ENCODE results near the gene KIF19.

KIF19 gene

GRCh38 chr17:74362810-74363498 is 36.9 kb downstream of the KIF19 start:
- DNase-seq, result peak; percentile 71

DNA sequence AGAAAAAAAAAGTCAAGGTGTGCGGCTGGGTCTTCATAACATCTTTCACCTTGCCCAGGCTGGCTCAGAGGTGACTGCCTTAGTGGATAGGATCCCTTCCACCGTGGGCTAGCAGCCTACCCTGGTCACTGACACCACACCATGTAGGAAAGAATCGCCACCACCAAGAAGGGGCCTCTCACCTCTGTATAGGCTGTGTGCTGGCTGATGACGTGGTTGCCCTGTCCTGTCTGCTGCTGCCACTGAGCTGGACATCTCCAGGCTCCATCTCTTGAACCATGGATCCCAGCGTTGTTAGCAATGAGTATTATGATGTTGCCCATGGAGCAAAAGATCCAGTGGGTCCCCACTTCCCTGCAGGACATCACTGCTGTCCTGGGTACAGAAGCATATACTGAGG is 41.2 kb downstream of the KIF19 start, which contains the start of gene GPR142:
GPR142 (plus strand) TSS at position 301 of the 400 bp plus-strand sequence. CDS start 2,035 bp downstream, outside the sequence.
- no peak for DNase-seq

DNA sequence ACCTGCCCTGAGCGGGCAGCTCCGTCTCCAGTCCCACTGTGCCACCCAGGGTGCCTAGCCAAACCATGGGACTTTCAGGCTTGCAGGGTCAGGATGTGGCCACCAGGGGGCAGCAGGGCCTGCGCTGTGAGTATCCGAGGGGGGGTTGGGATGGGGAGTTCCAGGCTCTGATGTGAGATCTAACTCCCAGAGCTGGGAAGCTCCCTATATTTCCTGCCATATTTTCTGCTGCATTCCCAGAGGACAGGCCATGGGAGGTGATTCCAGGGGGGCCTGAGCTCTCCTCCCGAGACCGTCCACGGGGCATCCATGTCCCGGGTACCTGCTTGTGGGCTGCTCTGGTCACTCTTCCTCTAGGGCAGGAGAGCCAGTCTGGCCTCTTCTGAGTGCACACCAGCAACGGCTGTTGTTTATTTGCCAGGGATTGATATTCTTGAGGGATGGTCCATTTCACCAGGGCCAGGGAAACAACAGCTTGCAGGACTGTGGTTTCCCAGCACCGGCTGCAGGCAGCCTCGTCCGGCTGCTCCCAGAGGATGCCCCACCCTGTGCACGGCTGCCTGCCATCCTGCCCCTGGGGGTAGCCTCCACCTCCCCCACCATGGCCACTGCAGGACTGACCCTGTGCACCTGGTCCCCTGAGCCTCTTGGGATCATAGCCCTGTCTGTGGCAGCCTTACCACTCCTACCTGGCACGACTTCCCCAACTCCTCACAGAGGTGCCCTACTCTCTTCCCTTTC is 42.5 kb downstream of the KIF19 start:
- peak; percentile 84 for DNase-seq

DNA sequence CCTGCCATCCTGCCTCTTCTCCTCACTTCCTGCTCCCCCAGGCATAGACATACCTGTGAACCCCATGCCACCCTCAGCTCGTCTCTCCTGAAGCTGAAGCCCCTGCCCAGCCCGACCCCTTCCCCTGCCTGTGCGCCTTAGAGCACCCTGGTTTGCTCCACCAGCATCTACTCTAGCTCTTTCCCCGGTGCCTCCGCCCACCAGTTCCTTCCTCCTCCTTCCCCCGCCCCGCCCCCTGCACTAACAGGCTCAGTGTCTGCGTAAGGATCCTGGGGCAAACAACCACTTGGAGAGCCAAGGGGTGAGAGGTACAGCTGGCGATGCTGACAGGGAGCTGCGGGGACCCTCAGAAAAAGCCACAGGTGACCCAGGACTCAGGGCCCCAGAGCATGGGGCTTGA is 43.2 kb downstream of the KIF19 start:
- no peak for DNase-seq

DNA sequence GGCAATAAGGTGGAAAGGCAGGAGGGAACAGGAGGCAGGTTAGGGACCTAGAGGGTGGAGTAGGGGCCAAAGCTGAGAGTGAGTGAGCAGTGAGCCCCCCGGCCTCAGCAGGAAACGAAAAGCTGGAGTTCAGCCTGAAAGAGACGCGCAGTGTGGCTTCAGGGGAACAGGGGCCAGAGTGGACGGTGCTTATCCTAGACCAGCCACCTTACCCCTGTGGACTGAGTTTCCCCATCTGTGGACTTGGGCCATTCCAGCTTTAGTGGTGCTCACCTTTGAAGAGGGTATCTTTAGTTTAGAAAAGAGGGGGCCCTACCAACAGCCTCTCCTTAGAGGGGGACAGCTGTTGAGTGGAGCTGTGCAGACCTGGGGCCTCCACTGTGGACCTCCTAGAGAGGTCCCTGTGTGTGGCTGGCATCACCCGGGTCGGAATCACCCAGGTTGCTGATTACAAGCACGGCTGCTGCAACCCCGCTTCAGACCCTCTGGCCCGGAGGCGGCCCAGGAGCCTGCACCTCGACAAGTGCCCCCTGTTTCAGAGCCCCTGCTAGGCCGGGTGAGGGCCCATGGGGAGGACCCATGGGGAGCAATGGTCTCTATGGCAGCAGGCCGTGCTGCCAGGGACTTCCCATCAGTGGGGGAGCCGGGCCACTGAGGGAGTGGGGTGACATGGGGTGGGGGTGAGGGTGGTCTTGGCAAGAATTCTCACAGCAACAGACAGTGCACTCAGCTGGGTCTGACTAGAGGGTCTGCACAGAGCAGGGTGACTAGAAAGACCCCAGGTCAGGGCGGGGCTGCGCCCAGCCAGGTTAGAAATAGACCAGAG is 43.9 kb downstream of the KIF19 start:
- no peak for DNase-seq

DNA sequence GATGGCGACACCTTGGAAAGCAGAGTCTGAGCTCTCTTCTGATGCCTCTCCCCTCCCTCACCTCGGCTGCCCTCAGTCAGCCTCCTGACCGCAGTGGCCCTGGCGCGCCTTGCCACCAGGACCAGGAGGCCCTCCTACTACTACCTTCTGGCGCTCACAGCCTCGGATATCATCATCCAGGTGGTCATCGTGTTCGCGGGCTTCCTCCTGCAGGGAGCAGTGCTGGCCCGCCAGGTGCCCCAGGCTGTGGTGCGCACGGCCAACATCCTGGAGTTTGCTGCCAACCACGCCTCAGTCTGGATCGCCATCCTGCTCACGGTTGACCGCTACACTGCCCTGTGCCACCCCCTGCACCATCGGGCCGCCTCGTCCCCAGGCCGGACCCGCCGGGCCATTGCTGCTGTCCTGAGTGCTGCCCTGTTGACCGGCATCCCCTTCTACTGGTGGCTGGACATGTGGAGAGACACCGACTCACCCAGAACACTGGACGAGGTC is 45.7 kb downstream of the KIF19 start:
- DNase-seq, result no peak

GRCh38 chr17:74372426-74372825 is 46.4 kb downstream of the KIF19 start:
- DNase-seq, result no peak

GRCh38 chr17:74373838-74374606 is 48.0 kb downstream of the KIF19 start:
- DNase-seq, result peak; percentile 50

GRCh38 chr17:74374858-74375257 is 48.8 kb downstream of the KIF19 start:
- DNase-seq, result no peak

DNA sequence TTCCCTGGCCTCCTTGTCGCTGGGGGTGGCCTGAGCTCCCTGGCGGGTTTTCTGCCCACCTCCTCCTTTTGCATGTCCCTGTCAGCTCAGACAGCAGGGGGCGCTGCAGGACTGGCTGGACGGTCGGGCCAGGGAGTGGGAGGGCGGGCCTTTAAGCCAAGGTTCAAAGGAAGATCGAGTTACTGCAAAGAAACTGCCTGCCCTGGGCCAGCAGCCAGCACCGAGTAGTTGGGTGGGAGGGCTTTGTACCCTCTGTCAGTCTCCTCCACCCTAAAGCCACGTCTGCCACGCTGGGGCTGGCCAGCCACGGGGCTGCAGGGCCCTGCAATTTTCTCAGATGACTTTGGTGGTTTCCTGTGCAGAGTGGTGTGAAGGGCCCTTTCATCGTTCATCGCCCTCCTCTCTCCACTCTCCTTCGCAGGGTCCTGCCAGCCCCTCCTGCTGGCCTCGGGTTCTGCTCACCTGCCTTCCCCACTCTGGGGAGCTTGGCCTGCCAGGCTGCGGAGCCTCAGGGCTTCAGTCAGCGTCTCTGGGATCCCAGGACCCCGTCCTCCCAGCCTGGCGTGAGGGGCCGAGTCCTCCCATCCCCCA is 53.6 kb downstream of the KIF19 start:
- peak; percentile 84 for DNase-seq

- DNase-seq, result no peak
Measured at GRCh38 chr17:74380086-74380958, 54.3 kb downstream of the KIF19 start.

GRCh38 chr17:74380959-74381808 is 55.2 kb downstream of the KIF19 start:
- DNase-seq, result no peak

GRCh38 chr17:74383141-74383540 is 57.1 kb downstream of the KIF19 start:
- DNase-seq, result no peak

DNA sequence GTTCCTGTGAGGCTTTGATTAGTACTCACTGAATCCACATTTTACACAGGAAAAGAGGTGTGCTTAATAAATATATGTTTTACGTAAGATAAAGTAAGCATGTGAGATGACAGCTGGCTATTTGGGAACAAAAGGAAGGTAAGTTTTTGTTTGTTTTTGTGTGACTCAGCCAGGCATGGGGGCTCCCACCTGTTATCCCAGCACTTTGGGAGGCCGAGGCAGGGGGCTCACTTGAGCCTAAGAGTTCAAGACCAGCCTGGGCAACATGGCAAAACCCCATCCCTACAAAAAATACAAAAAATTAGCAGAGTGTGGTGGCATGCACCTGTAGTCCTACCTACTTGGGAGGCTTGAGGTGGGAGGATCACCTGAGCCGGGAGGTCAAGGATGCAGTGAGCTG is 59.2 kb downstream of the KIF19 start:
- no peak for DNase-seq

- DNase-seq, result no peak
Measured at GRCh38 chr17:74386386-74386785, 60.4 kb downstream of the KIF19 start.

GRCh38 chr17:74387365-74388218 is 61.6 kb downstream of the KIF19 start:
- no peak for DNase-seq

DNA sequence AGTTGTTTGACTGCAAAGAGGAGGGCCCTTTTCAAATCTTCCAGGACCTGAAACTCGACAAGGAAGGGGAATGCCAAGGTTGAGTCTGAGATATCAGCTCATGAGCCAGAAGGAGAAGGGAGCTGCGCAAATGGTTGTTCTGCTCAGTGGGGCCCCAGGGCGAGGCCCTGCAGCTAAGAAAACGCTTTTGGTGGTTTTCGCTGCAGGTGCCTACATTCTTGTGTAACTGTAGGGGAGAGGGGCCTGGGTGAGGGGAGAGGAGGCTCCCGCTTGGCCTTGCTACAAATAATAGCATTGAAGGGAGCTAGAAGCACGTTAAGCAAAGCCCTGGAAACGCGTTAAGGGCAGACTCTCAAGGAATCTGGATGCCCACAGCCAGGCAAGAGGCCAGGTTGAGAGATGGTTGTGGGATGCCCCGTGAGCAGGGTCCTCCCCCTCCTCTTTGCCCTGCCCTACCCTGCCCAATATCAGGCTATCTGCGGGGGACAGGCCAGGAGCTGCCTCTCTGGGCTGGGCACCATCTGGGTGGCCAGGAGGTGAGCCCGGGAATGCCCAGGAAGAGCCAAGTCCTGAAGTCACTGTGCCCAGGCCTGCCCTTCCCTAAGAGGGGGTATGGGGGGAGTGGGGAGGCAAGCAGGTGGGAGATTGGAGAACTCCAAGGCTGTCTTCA is 63.2 kb downstream of the KIF19 start:
- no peak for DNase-seq

DNA sequence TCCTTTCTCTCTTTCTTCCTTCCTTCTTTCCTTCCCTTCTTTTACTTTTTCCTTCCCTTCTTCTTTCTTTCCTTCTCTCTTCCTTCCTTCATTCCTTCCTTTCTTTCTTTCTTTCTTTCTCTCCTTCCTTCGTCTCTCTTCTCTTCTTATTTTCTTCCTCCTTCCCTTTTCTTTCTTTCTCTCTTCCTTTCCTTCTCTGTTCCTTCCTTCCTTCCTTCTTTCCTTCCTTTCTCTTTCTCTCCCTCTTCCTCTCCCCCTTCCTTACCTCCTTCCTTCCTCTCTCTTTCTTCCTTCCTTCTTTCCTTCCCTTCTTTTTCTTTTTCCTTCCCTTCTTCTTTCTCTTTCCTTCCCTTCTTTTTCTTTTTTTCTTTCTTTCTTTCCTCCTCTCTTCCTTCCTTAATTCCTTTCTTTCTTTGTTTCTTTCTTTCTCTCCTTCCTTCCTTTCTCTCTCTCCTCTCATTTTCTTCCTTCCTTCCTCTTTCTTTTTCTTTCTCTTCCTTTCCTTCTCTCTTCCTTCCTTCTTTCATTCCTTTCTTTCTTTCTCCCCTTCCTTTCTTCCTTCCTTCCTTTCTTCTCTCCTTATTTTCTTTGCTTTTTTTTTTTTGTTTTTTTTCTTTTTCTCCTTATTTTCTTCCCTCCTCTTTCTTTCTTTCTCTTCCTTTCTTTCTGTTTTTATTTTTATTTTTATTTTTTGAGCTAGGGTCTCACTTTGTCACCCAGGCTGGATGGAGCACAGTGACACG is 64.1 kb downstream of the KIF19 start:
- DNase-seq, result no peak
